HG03354 (cell line): Measurements from ENCODE around the gene PRKAG2.

Source experiments
- ATAC-seq: cut with Tn5 transposase; IDR thresholded peaks from one replicate; pipeline ENCODE4 v1.9.1; 2021; ENCODE audit warnings: mild to moderate bottlenecking; ENCODE audit not compliant: unreplicated experiment, poor library complexity, severe bottlenecking

Gene PRKAG2

GRCh38 chr7:151626422-151627115 is 250.3 kb downstream of the PRKAG2 start:
- no peak for ATAC-seq

DNA sequence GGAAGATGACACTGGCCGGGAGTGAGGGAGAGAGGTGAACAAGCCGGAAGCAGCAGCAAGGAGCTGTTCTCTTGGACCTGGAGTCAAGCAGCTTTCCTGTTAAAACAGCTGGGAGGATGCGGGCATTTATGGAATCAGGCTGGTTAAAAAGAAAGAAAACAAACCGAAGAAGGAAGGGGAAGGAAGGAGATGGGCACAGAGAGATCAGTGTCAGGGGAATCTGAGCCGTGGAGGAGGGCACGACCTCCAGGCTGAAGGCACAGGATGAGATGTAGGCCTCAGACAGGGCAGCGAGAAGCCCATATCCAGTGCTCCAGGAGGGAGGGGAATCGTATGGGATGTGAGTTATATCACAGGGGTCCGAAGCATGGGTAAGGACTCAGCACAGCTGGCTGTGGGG is 251.3 kb downstream of the PRKAG2 start:
- no peak for ATAC-seq

DNA sequence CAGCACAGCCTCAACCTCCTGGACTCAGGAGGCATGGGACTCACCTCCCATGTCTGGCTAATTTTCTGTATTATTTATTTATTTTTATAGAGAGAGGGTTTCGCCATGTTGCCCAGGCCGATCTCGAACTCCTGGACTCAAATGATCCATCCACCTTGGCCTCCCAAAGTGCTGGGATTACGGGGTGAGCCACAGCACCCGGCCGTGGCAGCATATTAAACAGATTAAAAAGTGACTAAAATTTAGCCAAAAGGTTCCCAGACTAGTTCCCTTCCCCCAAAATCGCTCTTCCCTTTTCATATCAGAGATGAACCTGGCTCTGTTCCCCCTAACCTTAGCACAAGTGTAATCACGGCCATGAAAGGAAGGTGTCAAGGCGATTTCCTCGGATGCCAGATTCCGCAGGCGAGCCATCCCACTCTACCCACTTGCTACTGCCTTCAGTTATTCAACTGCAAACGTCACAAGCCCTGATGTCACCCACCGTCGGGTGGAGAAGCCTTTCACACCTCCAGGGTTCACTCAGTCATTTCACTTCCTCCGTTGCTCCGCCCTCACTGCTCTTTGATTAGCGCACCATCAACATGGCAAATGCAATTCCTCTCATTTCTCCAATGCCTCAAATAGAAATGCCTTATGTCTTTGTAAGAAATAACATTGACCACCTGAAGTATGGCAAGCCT is 252.5 kb downstream of the PRKAG2 start:
- ATAC-seq: no peak

- no peak for ATAC-seq
Observed at GRCh38 chr7:151623766-151624165, 253.1 kb downstream of the PRKAG2 start.

DNA sequence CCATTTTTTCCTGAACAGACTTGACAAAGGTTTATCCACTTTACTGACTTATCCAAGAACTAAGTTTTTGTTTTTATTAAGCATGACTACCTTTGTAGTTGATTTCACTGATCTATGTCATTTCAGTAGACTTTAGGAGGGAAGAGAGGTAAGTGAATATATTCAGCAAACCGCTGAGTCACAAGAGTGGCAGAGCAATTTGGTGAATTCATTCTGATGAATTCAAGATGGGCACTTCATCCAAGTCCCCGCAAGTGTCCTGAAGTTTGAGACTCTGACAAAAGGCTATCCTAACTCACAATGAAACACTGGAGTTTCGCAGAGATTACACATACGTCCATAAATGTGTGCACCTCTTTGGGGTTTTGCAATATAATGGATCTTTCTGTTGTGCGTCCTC is 255.0 kb downstream of the PRKAG2 start:
- ATAC-seq: no peak

- ATAC-seq: no peak
Observed at GRCh38 chr7:151616443-151617213, 260.3 kb downstream of the PRKAG2 start.

GRCh38 chr7:151615784-151616183 is 261.1 kb downstream of the PRKAG2 start:
- ATAC-seq: no peak

GRCh38 chr7:151615058-151615457 is 261.9 kb downstream of the PRKAG2 start:
- no peak for ATAC-seq

DNA sequence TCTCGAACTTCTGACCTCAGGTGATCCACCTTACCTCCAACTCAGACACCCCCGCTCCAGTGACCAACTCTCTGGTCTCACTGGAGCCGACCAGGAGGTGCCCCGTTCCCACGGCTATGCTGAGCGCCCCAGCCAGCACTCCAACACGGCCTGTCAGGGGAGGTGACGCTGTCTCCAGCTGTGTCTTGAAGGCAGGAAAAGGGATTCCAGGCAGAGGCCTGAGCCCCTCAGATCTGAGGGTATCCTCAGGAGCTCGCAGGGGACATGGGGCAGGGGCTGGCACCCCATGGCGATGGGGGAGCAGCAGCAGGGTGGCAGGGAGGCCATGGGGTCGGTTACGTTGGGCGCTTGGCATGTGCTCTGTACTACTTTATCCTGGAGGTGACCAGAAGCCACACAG is 262.9 kb downstream of the PRKAG2 start:
- no peak for ATAC-seq

DNA sequence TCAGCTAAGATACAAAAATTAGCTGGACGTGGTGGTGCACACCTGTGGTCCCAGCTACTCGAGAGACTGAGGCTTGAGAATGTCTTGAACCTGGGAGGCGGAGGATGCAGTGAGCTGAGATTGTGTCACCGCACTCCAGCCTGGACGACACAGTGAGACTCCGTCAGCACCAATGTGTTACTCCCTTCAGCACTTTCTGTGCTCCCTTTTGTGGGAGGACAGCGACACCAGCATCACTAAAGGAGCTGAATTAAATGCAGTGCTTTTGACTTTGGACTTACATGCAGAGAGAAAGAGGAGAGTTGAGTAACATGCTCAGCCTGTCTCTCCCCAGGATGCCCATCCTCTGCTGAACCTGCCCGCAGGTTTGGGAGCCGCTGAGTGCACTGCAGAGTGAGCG is 265.0 kb downstream of the PRKAG2 start:
- no peak for ATAC-seq

DNA sequence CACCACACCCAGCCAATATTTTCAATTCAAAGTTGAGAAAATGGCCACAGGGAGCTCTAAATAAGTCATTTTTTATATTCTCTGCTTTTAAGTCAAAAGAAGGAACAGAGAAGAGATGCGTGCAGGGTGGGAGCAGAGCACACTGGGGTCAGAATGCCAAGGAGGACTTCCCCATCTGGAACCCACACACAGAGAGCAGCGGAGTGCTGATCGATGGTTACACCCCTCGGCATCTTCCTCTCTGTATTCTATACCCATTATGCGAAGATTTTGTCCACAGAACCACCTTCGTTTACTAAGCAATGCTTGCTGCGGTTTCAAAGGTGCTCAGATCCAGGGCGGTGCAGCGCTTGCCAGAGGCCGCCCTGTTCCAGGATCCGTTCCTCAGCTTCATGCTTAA is 265.9 kb downstream of the PRKAG2 start:
- no peak for ATAC-seq

- ATAC-seq: no peak
Observed at GRCh38 chr7:151608031-151608551, 268.8 kb downstream of the PRKAG2 start.

- no peak for ATAC-seq
Observed at GRCh38 chr7:151607464-151607867, 269.4 kb downstream of the PRKAG2 start.

GRCh38 chr7:151603951-151604350 is 273.0 kb downstream of the PRKAG2 start:
- no peak for ATAC-seq

GRCh38 chr7:151601521-151602305 is 275.2 kb downstream of the PRKAG2 start:
- no peak for ATAC-seq

GRCh38 chr7:151600331-151600730 is 276.6 kb downstream of the PRKAG2 start:
- no peak for ATAC-seq

- no peak for ATAC-seq
Observed at GRCh38 chr7:151599401-151600227, 277.3 kb downstream of the PRKAG2 start.

DNA sequence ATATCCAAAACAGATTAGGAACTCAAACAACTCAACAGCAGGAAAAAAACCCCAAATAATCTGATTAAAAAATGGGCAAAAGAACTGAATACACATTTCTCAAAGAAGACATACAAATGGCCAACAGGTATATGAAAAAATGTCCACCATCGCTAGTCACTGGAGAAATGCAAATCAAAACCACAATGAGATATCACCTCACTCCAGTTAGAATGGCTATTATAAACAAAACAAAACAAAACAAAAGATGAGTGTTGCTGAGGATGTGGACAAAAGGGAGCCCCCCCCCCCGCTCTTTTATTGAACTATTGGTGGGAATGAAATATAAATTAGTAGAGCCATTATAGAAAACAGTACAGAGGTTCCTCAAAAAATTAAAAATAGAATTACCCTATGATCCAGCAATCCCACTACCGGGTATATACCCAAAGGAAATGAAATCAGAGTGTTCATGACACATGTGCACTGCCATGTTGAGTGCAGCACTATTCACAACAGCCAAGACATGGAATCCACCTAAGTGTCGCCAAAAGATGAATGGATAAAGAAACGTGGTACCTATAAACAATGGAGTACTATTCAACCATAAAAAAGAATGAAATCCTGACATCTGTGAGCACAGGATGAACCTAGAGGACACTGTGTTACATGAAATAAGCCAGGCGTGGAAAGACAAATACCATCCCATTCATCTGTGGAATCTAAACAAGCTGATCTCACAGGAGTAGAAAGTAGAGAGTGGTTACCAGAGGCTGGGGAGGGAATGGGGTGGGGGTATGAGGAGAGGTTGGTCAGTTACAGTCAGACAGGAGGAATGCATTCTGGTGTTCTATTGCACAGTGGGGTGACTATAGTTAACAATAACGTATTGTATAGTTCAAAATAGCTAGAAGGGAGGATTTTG is 279.1 kb downstream of the PRKAG2 start:
- no peak for ATAC-seq
